Chondrocyte (in vitro differentiated cells): ENCODE measurements around the gene COIL. TPM values are rescaled to one million over a fixed set of nuclear protein-coding genes. Genes with fewer than 3 reads are reported as not detected.

Experiments
- DNase-seq: peaks from one replicate; pipeline ENCODE4 v3.0.0; 2021; ENCODE audit warnings: mixed read lengths, low spot score
- H3K27ac Mint-ChIP-seq: one replicate; pipeline ENCODE4 v1.8.0; 2021; ENCODE audit warnings: mild to moderate bottlenecking, moderate library complexity, mixed read lengths; ENCODE audit not compliant: unreplicated experiment
- H3K27me3 Mint-ChIP-seq: 2 replicates; pipeline ENCODE4 v1.8.0; 2021; ENCODE audit warnings: low read depth, mixed read lengths
- H3K36me3 Mint-ChIP-seq: 2 replicates; pipeline ENCODE4 v1.8.0; 2021; ENCODE audit warnings: low read depth, mixed read lengths
- H3K4me1 Mint-ChIP-seq: 2 replicates; pipeline ENCODE4 v1.8.0; 2021; ENCODE audit warnings: low read depth, mild to moderate bottlenecking, mixed read lengths
- H3K4me3 Mint-ChIP-seq: one replicate; pipeline ENCODE4 v1.8.0; 2021; ENCODE audit warnings: mild to moderate bottlenecking, moderate library complexity, mixed read lengths; ENCODE audit not compliant: unreplicated experiment
- H3K9me3 Mint-ChIP-seq: 2 replicates; pipeline ENCODE4 v1.8.0; 2021; ENCODE audit warnings: low read depth, mixed read lengths
- total RNA-seq: library from RNA; stranded (reverse); gene quantifications from 3 replicates; pipeline ENCODE4 v1.2.1, GENCODE V29; 2021
- TF ChIP-seq, protein P1 (sequence below): fragments of 200-600 bp; sonication (generic); IDR thresholded peaks from 2 replicates; pipeline ENCODE4 v1.5.0; 2021; ENCODE audit warnings: antibody characterized with exemption, mild to moderate bottlenecking, moderate library complexity

The COIL gene
- total RNA-seq, 1 donor from 2014 or later = 12.2 TPM

- TF ChIP-seq, protein P1, sequence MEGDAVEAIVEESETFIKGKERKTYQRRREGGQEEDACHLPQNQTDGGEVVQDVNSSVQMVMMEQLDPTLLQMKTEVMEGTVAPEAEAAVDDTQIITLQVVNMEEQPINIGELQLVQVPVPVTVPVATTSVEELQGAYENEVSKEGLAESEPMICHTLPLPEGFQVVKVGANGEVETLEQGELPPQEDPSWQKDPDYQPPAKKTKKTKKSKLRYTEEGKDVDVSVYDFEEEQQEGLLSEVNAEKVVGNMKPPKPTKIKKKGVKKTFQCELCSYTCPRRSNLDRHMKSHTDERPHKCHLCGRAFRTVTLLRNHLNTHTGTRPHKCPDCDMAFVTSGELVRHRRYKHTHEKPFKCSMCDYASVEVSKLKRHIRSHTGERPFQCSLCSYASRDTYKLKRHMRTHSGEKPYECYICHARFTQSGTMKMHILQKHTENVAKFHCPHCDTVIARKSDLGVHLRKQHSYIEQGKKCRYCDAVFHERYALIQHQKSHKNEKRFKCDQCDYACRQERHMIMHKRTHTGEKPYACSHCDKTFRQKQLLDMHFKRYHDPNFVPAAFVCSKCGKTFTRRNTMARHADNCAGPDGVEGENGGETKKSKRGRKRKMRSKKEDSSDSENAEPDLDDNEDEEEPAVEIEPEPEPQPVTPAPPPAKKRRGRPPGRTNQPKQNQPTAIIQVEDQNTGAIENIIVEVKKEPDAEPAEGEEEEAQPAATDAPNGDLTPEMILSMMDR = no peak
- Mint-ChIP-seq H3K36me3 (peaks cover 29% of the 10 kb centered on the region), H3K9me3 (peaks cover 4% of the 10 kb centered on the region)
Observed at GRCh38 chr17:56908001-56908542, 52.8 kb downstream of the COIL start.

DNA sequence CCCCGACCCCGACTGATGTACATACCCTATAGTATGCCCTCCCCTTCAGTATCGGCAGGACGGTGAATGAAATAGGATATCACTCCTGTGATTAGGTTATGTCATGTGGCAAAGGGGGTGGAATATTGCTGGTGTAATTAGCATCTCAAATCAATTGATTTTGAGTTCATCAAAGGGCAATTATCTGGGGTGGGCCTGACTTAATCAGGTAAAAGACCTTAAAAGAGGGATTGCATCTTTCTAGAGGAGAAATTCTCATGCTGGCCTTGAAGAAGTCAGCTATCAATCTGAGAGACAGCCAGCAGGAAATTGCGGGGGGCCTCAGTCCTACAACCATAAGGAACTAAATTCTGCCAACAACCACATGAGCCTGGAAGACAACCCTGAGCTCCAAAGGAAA is 57.3 kb downstream of the COIL start:
- Mint-ChIP-seq H3K9me3 (peaks cover 4% of the 10 kb centered on the region), H3K36me3 (peaks cover 41% of the 10 kb centered on the region), H3K4me3 (no peak overlapping the region), H3K4me1 (peaks cover 13% of the 10 kb centered on the region), H3K27me3 (no peaks in the 10 kb centered on the region), H3K27ac (no peak overlapping the region)
- no peak for DNase-seq
- TF ChIP-seq, protein P1 = no peak

More at GRCh38 chr17:56908001-56908542, 52.8 kb downstream of the COIL start:
- DNase-seq = no peak
- Mint-ChIP-seq H3K4me3 (no peak overlapping the region), H3K27ac (no peak overlapping the region), H3K4me1 (peaks cover 20% of the 10 kb centered on the region), H3K27me3 (no peaks in the 10 kb centered on the region)

GRCh38 chr17:56902348-56902747 is 58.5 kb downstream of the COIL start:
- no peak overlapping the region for H3K4me3 Mint-ChIP-seq
- no peak for DNase-seq
- H3K36me3 Mint-ChIP-seq = peaks cover 43% of the 10 kb centered on the region

DNA sequence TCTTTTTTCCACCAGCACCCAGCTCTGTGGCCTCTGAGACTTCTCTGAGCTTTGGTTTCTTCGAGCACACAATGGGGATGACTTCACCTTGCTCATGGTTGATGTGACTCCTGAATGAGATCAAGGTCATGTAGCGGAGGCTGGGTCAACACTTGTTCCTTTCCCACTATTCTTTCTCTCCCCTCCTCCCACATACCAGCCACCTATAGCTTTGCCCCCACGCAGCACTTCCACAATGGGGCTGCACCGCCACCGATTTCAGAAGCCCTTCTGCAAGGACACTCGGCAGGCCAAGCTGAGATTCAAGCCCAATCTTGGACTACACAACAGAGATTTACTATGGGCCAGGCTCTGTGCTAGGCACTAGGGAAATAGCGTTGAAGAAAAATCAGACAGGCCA is 61.4 kb downstream of the COIL start:
- Mint-ChIP-seq H3K9me3 (peaks cover 4% of the 10 kb centered on the region), H3K4me3 (no peak overlapping the region), H3K27me3 (no peaks in the 10 kb centered on the region), H3K36me3 (peaks cover 38% of the 10 kb centered on the region), H3K4me1 (peaks cover 13% of the 10 kb centered on the region), H3K27ac (no peak overlapping the region)
- DNase-seq = no peak
- TF ChIP-seq, protein P1 = no peak

More at GRCh38 chr17:56902348-56902747, 58.5 kb downstream of the COIL start:
- no peaks in the 10 kb centered on the region for H3K27me3 Mint-ChIP-seq
- peak overlapping the region; percentile 75 for H3K27ac Mint-ChIP-seq
- H3K4me1 Mint-ChIP-seq = peaks cover 13% of the 10 kb centered on the region
- H3K9me3 Mint-ChIP-seq = peaks cover 4% of the 10 kb centered on the region
- TF ChIP-seq, protein P1 = no peak

DNA sequence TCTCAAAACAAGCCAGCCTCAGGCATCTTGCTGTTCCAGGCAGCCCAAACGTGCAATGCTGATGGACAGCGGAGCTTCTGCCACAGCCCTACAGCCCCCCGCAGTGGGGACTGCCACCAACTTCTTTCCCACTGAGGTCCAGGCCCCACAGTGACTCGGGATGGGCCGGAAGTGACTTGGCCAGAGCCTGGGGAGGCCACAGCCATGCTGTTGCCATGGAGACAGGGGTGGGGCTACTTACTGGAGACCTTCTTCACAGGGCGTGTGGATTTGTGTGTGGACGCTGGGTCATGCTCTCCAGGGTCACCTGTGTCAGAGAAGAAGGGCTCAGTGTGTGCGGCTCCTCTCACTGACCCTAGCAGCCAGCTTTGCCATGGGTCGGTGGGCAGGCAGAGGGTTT is 62.0 kb downstream of the COIL start:
- no peak for DNase-seq
- Mint-ChIP-seq H3K27ac (no peak overlapping the region), H3K9me3 (no peaks in the 10 kb centered on the region), H3K27me3 (no peaks in the 10 kb centered on the region), H3K4me3 (no peak overlapping the region), H3K4me1 (peaks cover 13% of the 10 kb centered on the region), H3K36me3 (peaks cover 34% of the 10 kb centered on the region)
- TF ChIP-seq, protein P1 = no peak
